Testis (tissue), 2 donors: ENCODE measurements around the gene DDAH1.

Experiments
- POLR2A ChIP-seq: fragments of 450-650 bp; IDR thresholded peaks from one replicate; pipeline ENCODE4 v1.6.1; 2017; ENCODE audit warnings: antibody characterized with exemption, mild to moderate bottlenecking, moderate library complexity
- TF ChIP-seq, protein P1 (sequence below), 3 experiments: fragments of 450-650 bp in 2 of 3; fragments of 200-600 bp in 1 of 3; sonication (generic) in 1 of 3; IDR thresholded peaks; one replicate each; pipeline ENCODE4 v1.5.1; 2016 to 2019; ENCODE audit warnings: antibody characterized with exemption in 3 of 3, mild to moderate bottlenecking in 2 of 3, moderate library complexity in 1 of 3

DNA sequence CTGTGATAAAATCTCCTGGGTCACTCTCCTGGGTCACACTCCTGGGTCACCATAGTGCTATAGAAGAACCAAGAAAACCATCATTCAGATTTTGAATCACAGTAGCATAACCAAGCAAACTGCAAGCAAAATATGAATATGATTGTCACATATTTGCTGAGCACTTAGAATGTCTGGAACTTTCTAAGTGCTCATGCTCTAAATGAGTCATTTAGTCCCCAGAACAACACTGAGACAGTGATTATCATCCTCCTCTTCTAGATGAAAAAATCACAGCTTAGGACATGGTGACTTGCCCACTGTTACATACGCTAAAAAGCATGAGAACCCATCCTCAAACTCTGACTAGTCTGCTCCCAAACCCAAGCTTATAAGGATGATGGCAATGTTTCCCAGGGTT is 39.5 kb upstream of the DDAH1 start:
- TF ChIP-seq, protein P1, sequence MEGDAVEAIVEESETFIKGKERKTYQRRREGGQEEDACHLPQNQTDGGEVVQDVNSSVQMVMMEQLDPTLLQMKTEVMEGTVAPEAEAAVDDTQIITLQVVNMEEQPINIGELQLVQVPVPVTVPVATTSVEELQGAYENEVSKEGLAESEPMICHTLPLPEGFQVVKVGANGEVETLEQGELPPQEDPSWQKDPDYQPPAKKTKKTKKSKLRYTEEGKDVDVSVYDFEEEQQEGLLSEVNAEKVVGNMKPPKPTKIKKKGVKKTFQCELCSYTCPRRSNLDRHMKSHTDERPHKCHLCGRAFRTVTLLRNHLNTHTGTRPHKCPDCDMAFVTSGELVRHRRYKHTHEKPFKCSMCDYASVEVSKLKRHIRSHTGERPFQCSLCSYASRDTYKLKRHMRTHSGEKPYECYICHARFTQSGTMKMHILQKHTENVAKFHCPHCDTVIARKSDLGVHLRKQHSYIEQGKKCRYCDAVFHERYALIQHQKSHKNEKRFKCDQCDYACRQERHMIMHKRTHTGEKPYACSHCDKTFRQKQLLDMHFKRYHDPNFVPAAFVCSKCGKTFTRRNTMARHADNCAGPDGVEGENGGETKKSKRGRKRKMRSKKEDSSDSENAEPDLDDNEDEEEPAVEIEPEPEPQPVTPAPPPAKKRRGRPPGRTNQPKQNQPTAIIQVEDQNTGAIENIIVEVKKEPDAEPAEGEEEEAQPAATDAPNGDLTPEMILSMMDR (IDR thresholded peaks at IDR 0.05), result no peak
- TF ChIP-seq POLR2A, result no peak
